ENCODE data around the gene ATP8B4. TPM values are rescaled to one million over a fixed set of nuclear protein-coding genes. Genes with fewer than 3 reads are reported as not detected.

ATP8B4 gene
- polyA plus RNA-seq, 1 donor (not counting 4 experiments of a cell fraction or from before 2014, with no cell fraction given): 0.05 TPM

DNA sequence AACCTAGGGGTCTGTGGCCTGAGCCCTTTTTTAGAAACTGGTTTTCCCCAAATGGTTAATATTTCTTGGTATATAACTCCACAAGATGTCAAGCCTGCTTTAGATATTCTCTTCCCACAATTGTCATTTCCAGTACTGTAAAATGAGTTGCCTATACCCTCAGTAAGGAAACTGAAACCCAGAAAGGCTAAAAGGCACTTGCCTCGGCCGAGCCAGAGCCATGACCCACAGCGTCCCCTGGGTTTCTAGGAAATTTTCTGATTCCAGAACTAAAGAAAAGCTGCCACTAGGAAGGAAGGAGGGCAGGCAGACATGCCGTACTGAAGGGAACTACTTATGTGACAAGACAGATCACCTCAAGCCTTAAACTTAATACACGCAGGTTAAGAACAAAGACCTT lies 59.1 kb downstream of the ATP8B4 start:
- H3K27ac ChIP-seq (ENCODE audit: control insufficient read depth, insufficient read depth, low read length): no peak overlapping the region
- H3K9me1 ChIP-seq (ENCODE audit: control insufficient read depth, extremely low read depth, insufficient read depth, low read length): no peaks in the 10 kb centered on the region
- H4K20me1 ChIP-seq (ENCODE audit: control insufficient read depth, extremely low read depth, insufficient read depth, low read length): no peaks in the 10 kb centered on the region
- H3K79me2 ChIP-seq (ENCODE audit: control insufficient read depth, insufficient read depth, low read length): no peaks in the 10 kb centered on the region
- no peak overlapping the region for H3K4me3 ChIP-seq (ENCODE audit: control insufficient read depth in 2 of 3, extremely low read depth in 1 of 3, insufficient read depth in 2 of 3, low read depth in 1 of 3, low read length in 3 of 3)
- DNase-seq (ENCODE audit: low read depth, low spot score) (no peak), FAIRE-seq (no peak)
- no peaks in the 10 kb centered on the region for H3K36me3 ChIP-seq (ENCODE audit: control insufficient read depth in 2 of 2, extremely low read depth in 1 of 2, insufficient read depth in 2 of 2, low read length in 2 of 2)
- peaks cover 3% of the 10 kb centered on the region for H3K27me3 ChIP-seq (ENCODE audit: control insufficient read depth, extremely low read depth, insufficient read depth, low read length)
- no peak for TF ChIP-seq EZH2 (IDR thresholded peaks at IDR 0.05; ENCODE audit: low read length)
- TF ChIP-seq, protein P1, sequence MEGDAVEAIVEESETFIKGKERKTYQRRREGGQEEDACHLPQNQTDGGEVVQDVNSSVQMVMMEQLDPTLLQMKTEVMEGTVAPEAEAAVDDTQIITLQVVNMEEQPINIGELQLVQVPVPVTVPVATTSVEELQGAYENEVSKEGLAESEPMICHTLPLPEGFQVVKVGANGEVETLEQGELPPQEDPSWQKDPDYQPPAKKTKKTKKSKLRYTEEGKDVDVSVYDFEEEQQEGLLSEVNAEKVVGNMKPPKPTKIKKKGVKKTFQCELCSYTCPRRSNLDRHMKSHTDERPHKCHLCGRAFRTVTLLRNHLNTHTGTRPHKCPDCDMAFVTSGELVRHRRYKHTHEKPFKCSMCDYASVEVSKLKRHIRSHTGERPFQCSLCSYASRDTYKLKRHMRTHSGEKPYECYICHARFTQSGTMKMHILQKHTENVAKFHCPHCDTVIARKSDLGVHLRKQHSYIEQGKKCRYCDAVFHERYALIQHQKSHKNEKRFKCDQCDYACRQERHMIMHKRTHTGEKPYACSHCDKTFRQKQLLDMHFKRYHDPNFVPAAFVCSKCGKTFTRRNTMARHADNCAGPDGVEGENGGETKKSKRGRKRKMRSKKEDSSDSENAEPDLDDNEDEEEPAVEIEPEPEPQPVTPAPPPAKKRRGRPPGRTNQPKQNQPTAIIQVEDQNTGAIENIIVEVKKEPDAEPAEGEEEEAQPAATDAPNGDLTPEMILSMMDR (optimal IDR thresholded peaks at IDR 0.05 in 1 of 3, IDR thresholded peaks at IDR 0.05 in 1 of 3, conservative IDR thresholded peaks at IDR 0.05 in 1 of 3; ENCODE audit: extremely low read depth in 1 of 3, insufficient read depth in 2 of 3, low read length in 3 of 3): no peak
- no peak overlapping the region for H3K4me2 ChIP-seq (ENCODE audit: control insufficient read depth, extremely low read depth, insufficient read depth, low read depth, low read length)
- H3K9ac ChIP-seq (ENCODE audit: control insufficient read depth, extremely low read depth, insufficient read depth, low read length): no peak overlapping the region
- H2AFZ ChIP-seq (ENCODE audit: control insufficient read depth, low read length): no peak overlapping the region
- H3K9me3 ChIP-seq (ENCODE audit: control insufficient read depth, low read depth, low read length): no peaks in the 10 kb centered on the region
- dilution Hi-C loops (cut with MboI; ENCODE audit: extremely low pct_ligation_motif_present, low sequenced_read_pairs): no loop called here
- H3K4me1 ChIP-seq (ENCODE audit: control insufficient read depth, extremely low read depth, insufficient read depth, low read length): no peaks in the 10 kb centered on the region

DNA sequence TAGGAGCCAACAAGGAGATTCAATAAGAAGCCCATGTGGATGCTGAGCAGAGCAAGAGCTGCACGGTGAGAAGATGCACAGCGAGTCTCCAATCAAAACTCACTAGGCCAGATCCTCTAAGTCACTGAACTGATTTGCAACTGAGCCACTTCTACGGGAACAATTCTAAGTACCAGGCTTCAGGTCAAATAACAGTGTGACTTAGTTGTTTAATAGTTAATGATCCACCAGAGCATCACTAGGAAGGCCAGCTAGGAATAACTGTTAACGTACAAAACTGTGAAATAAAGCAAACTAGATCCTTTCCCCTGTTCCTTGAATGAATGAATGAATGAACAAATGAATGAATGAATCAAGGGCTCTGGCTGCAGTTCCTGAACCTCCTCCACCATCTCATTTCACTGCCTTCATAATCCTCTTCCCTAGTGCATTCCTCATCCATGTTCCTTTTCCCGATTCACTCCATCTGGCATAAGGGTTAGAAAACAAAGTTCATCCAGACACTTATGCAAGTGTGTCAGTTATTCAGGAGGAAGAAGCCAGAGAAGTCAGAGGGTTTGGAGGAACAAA lies 59.7 kb downstream of the ATP8B4 start:
- no peaks in the 10 kb centered on the region for H3K36me3 ChIP-seq (ENCODE audit: control insufficient read depth in 2 of 2, extremely low read depth in 1 of 2, insufficient read depth in 2 of 2, low read length in 2 of 2)
- H3K9me1 ChIP-seq (ENCODE audit: control insufficient read depth, extremely low read depth, insufficient read depth, low read length): no peaks in the 10 kb centered on the region
- H3K4me1 ChIP-seq (ENCODE audit: control insufficient read depth, extremely low read depth, insufficient read depth, low read length): no peaks in the 10 kb centered on the region
- dilution Hi-C loops (cut with MboI; ENCODE audit: extremely low pct_ligation_motif_present, low sequenced_read_pairs): no loop called here
- no peak overlapping the region for H3K27ac ChIP-seq (ENCODE audit: control insufficient read depth, insufficient read depth, low read length)
- H3K27me3 ChIP-seq (ENCODE audit: control insufficient read depth, extremely low read depth, insufficient read depth, low read length): peaks cover 3% of the 10 kb centered on the region
- H2AFZ ChIP-seq (ENCODE audit: control insufficient read depth, low read length): no peak overlapping the region
- H3K79me2 ChIP-seq (ENCODE audit: control insufficient read depth, insufficient read depth, low read length): no peaks in the 10 kb centered on the region
- no peak overlapping the region for H3K9ac ChIP-seq (ENCODE audit: control insufficient read depth, extremely low read depth, insufficient read depth, low read length)
- TF ChIP-seq, protein P1 (optimal IDR thresholded peaks at IDR 0.05 in 1 of 3, IDR thresholded peaks at IDR 0.05 in 1 of 3, conservative IDR thresholded peaks at IDR 0.05 in 1 of 3; ENCODE audit: extremely low read depth in 1 of 3, insufficient read depth in 2 of 3, low read length in 3 of 3): no peak
- no peak for TF ChIP-seq EZH2 (IDR thresholded peaks at IDR 0.05; ENCODE audit: low read length)
- DNase-seq (ENCODE audit: low read depth, low spot score) (no peak), FAIRE-seq (no peak)
- H3K4me2 ChIP-seq (ENCODE audit: control insufficient read depth, extremely low read depth, insufficient read depth, low read depth, low read length): no peak overlapping the region
- H4K20me1 ChIP-seq (ENCODE audit: control insufficient read depth, extremely low read depth, insufficient read depth, low read length): no peaks in the 10 kb centered on the region
- H3K9me3 ChIP-seq (ENCODE audit: control insufficient read depth, low read depth, low read length): no peaks in the 10 kb centered on the region
- H3K4me3 ChIP-seq (ENCODE audit: control insufficient read depth in 2 of 3, extremely low read depth in 1 of 3, insufficient read depth in 2 of 3, low read depth in 1 of 3, low read length in 3 of 3): no peak overlapping the region
